ENCODE measurements around the gene TMEM254.
"Not testable (repeated sequence)": the region's sequence is repeated elsewhere in the genome, so short reads cannot be mapped to it uniquely, and the experiment has no call there.

The TMEM254 gene

GRCh38 chr10:80077869-80078447, 507 bp upstream of the TMEM254 start:
- DNase-seq: no peak

DNA sequence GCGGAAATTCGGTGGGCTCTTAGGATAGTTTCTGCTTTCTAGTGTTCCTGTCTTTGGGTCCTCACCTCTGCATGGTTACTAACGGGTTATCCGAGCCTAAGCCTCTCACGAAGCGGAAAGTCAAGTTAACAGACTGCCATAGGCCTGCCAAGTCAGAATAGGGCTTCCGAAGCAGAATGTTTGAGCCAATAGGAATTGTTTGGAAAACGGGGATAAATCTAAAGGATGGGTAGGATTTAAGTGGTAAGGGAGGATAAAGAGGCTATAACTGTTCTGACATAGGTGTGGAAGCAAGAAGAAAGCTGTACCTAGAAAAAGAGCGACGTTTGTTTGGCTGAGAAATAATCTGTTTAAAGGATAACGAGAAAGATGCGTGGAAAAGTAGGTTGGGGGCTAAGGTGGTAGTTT, 851 bp downstream of the TMEM254 start:
- DNase-seq: no peak

DNA sequence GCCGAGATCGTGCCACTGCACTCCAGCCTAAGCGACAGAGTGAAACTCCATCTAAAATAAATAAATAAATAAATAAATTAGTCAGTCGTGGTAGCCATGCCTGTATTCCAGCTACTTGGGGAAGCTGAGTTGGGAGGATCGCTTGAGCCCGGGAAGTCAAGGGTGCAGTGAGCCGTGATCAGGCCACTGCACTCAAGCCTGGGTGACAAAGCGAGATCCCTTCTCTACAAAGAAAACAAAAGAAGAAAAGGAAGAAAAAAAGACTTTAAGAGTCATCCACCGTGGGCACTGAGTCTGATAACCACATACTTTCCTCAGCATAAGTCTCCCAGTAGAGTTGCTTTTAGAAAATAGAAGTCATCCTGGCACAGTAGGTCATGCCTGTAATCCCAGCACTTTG, 2.6 kb downstream of the TMEM254 start:
- no peak for DNase-seq

- DNase-seq: no peak
Measured at GRCh38 chr10:80081801-80082750, 3.6 kb downstream of the TMEM254 start.

DNA sequence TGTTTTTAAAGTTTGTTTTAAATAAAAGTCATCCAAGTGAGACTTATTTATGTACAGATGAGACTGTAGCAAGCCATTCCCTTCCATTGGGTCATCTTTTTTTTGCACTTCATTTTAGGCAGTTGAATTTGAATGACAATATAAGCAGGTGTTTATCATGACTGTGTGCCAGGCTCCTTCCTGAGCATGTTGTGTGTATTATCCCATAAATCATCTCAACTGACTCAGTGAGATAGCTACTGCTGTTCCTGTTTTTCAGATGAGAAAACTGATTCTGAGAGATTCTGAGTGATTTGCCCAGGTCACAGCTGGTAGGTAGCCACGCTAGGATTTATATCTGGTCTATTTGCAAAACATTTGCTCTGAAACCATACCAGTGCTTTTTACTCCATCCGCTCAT, 11.7 kb downstream of the TMEM254 start:
- no peak for DNase-seq

GRCh38 chr10:80094231-80094630, 15.8 kb downstream of the TMEM254 start:
- DNase-seq: no peak

DNA sequence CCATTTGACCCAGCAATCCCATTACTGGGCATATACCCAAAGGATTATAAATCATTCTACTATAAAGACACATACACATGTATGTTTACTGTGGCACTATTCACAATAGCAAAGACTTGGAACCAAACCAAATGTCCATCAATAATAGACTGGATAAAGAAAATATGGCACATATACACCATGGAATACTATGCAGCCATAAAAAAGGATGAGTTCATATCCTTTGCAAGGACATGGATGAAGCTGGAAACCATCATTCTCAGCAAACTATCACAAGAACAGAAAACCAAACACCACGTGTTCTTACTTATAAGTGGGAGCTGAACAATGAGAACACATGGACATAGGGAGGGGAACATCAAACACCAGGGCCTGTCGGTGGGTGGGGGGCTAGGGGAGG, 19.8 kb downstream of the TMEM254 start:
- not testable (repeated sequence) for DNase-seq

DNA sequence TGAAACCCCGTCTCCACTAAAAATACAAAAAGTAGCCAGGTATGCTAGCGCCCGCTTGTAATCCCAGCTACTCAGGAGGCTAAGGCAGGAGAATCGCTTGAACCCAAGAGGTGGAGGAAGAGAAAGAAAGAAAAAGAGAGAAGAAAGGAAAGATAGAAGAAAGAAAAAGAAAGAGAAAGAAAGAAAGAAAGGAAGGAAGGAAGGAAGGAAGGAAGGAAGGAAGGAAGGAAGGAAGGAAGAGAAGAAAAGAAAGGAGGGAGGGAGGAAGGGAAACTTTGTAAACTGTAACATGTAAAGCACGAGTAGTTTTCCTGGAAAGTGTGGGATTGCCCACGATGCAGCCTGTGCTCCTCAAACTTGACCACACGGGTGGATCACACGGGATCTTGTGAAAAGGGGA, 20.8 kb downstream of the TMEM254 start:
- not testable (repeated sequence) for DNase-seq

DNA sequence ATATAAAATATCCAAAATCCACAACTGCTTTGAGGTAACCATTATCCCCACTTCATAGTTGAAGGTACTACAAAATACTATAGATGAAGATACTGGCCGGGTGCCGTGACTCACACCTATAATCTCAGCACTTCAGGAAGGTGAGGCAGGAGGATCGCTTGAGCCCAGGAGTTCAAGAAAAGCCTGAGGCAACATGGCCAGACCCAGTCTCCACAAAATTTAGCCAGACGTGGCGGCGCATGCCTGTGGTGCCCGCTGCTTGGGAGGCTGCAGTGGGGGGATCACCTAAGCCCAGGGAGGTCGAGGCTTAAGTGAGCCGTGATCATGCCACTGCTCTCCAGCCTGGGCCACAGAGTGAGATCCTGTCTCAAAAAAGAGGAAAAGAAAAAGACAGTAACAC, 21.7 kb downstream of the TMEM254 start:
- no peak for DNase-seq

GRCh38 chr10:80100861-80101695, 22.6 kb downstream of the TMEM254 start:
- DNase-seq: no peak

DNA sequence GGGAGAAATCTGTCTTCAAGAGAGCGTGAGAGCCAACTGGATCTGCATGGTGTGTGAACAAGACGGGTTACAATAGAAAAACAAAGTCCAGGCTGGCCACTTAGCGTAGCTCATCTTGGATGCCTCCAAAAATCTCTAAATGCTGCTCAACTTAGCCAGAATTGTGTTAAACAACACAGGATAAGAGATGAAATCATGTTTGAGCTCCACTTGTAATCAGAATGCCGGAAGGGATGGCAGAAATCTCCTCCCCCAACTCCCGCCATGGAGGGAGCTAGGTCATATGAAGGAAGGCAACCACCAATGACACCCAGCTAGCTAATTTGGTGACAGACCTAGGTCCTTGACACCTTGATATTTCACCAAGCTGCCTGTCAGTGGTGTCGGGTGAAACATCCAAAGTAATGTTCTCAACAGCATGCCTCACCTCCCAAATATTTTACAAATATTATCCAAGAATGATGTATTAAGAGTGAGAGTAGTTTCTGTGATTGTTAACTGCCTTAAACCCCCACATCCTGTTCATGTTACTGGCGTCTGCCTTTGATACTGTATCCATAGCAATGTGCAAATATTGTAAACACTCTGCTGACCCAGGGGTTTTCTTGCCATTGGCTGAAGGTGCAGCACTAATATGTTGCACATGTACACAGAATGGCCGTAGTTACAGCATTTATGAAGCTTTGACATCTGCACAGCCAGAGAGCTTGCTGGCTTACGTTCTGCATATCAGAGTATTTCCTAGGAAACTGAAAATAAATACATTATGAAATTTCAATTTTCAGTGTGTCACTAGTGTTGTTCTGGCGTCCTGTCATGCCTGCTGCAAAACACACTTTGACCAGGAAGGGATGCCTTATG, 25.8 kb downstream of the TMEM254 start:
- DNase-seq: no peak

DNA sequence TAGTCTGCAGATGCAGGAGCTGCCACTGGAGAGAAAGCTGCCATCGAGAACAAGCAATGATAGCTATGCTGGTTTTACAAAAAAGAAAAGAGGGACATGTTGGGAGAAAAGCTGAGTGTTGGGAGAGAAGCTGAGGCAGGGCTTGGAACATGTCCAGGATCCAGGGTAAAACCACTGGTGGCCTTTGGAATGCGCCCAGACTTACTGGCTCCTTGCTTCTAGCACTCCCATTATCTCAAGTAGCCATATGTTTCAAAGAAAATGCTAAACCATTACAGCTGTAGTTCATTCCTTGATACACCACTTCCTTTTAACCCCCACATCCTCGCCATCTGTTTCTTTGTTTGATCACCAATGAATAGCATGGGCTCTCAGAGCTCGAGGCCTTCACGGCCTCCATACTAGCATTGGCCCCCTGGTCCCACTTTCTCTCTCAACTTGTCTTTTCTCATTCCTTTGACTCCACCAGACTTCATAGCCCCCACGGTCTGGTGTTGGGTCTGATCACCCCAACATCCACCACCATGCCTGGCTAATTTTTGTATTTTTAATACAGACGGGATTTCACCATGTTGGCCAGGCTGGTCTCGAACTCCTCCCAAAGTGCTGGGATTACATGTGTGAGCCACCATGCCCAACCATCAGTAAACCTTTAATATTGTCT, 30.2 kb downstream of the TMEM254 start:
- DNase-seq: no peak

DNA sequence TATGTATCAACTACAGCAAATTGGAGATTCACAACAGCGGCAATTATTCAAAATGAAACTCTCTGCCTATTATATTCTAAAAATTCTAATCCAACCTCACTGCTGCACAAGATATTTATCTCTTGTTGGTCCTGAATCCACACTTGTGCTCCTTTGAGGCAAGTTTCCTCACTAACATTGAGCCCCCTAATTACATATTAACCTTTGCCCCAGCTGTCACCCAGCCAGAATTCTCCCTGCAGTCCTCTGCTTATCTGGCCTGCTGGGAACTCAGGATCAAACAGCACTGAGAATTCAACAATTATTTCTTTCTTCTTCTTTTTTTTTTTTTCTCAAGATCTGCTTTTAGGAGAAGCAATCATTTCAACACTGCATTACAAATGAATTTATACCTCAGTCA, 32.5 kb downstream of the TMEM254 start:
- no peak for DNase-seq

DNA sequence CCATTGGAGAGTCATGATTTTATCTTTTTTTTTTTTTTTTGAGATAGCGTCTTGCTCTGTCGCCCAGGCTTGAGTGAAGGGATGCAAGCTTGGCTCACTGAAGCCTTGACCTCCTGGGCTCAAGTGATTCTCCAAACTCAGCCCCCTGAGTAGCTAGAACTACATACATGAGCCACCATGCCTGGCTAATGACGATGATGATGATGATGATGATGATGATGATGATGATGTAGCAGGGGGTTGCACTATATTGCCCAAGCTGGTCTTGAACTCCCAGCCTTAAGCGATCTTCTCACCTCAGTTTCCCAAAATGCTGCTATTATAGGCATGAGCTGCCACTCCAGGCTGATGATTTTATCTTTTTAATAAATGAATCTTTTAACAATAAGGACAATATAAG, 40.2 kb downstream of the TMEM254 start:
- DNase-seq: no peak

DNA sequence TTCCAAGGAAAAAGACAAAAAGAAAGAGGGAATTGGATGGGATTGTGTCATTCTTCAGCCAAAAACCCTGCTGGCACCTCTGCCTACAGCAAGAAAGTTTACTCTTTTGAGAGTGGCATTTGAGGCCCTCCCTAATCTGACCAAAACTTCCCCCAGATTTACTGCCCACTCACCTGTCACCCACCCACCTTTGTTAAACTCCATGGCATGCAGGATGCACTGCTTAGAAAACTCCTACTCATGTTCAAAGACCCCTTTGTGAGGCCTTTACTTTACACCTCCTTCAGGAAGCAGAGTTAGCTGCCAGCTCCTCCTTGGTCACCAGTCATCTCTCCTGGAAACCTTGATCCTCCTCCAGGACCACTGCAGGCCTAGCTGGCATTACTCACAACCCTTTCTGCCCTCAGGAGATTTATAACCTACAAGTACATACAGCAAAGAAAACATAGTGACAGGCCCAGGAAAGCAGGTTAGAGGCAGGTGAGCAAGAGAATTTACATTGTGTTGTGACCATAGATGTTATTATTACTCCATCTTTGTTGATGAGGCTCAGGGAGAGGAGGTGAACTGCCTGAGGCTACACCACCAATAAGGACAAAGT, 43.7 kb downstream of the TMEM254 start:
- DNase-seq: no peak

GRCh38 chr10:80122746-80123145, 44.3 kb downstream of the TMEM254 start:
- no peak for DNase-seq

DNA sequence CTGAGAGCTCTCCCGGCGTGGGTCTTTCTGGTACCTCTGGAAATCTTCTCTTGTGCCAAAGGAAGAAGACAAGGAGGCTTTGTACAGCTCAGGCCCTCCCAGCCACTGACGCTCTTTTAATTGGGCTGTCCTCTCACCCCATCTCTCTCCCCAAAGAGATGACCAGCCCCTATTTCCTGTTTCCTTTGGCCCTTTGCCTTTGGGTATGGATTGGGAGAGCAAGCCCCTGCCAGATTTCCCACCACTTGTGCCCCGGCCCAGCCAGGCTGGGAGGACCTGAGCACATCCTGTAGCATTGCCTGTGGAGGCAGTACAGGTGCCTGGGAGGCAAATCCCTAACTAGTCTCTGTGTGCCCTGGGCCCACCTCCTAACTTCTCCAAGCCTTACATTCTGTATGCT, 48.4 kb downstream of the TMEM254 start:
- no peak for DNase-seq

DNA sequence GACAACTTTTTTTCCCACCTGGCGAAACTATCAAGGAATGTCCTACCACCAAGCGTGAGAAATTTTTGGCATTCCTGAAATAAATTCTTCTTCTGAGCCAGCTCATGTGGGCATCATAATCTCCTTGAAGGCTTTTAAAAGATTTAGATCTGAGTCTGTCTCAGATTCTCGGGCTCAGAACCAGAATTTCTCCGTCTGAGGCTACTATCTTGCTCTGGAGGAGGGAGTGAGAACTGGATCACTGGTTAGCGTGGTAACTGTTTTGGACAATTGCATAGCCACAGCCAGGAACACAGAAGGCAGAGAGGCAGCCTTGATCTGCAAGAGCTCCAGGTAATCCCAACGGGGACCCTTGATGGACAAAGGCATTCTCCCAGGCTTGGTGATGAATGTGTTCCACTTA, 53.0 kb downstream of the TMEM254 start:
- DNase-seq: no peak

DNA sequence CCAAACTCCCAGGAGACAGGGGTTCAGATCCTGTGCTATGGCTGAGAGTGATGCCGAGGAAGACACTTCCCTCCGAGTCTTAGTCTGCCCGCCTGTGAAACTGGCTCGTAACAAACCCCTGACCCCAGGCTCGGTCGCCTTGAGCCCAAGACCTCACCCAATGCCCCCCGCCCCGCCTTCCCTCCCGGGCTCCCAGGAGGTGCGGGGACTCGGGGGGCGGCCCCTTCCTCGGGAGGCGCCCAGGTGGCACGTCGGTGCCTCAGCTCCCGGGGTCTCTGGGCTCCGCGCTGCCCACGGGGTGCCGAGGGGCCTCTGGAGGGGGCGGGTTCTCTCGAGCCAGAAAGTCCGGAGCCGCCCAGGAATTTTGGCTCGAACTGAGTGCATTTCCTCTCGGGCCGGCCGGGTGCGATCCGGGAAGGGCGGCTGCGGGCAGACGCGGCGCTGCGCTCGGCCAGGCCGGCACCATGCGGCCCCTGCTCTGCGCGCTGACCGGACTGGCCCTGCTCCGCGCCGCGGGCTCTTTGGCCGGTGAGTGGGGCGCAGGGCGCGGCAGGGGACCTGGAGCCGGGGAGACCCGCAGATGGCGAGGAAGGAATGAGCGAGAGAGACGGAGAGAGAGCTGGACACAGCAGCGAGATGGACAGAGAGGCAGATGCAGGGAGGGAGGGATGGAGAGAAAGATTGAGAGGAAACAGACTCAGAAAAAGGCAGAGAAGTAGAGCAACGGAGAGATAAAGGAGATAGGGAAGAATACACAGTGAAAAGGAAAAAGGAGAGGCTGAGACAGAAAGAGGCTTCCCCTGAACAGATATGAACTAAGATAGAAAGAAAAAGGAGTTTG, 54.1 kb downstream of the TMEM254 start, which contains the start of gene PLAC9:
TSS of gene PLAC9 (plus strand) at position 432 of the 841 bp plus-strand sequence. CDS start at position 465, 33 bp downstream.
- no peak for DNase-seq

- DNase-seq: no peak
Measured at GRCh38 chr10:80133206-80133605, 54.7 kb downstream of the TMEM254 start.

All from stimulated activated naive CD4-positive, alpha-beta T cell treated with Interleukin-2 at 50 U/mL for 16 hours (primary cell).